Left ventricle myocardium inferior (tissue), 1 donor: Measurements from ENCODE around the gene ADGRG4. TPM values are rescaled to one million over a fixed set of nuclear protein-coding genes. Genes with fewer than 3 reads are reported as not detected.

ENCODE experiments used
- DNase-seq: peaks from one replicate; pipeline ENCODE4 v3.0.0-alpha.2; 2020
- H3K27ac ChIP-seq: fragments of 200-600 bp; replicated peaks from 2 replicates; pipeline ENCODE4 v1.8.0; 2021
- H3K27me3 ChIP-seq: fragments of 200-600 bp; 2 replicates; pipeline ENCODE4 v1.8.0; 2021; ENCODE audit warnings: low read depth
- H3K36me3 ChIP-seq: fragments of 200-600 bp; 2 replicates; pipeline ENCODE4 v1.8.0; 2021
- H3K4me1 ChIP-seq: fragments of 200-600 bp; 2 replicates; pipeline ENCODE4 v1.8.0; 2021
- H3K4me3 ChIP-seq: fragments of 200-600 bp; 2 replicates; pipeline ENCODE4 v1.8.0; 2021; ENCODE audit warnings: mild to moderate bottlenecking, moderate library complexity
- H3K9me3 ChIP-seq: fragments of 200-600 bp; replicated peaks from 2 replicates; pipeline ENCODE4 v1.8.0; 2021
- intact Hi-C: fragments of 100-400 bp; cut with micrococcal nuclease; formaldehyde crosslinking; loops from one replicate; pipeline ENCODE4 v1.11.0; 2022
- total RNA-seq: library from RNA; stranded (reverse); fragmentation: NEBNext Ultra II Directional; extraction: Animal tissue kit (Norgen Biotek cat#: 25700); gene quantifications from one replicate; pipeline ENCODE4 v1.2.1, GENCODE V29; 2021
- TF ChIP-seq, protein P1 (sequence below): fragments of 200-600 bp; IDR thresholded peaks from 2 replicates; pipeline ENCODE4 v1.8.0; 2021; ENCODE audit warnings: antibody characterized with exemption, mild to moderate bottlenecking, borderline replicate concordance
- donor health status: DM: no; HTN: yes; CAD: no; lungs with severe emphysema.

ADGRG4 gene
- total RNA-seq, 1 donor from 2014 or later: not detected

DNA sequence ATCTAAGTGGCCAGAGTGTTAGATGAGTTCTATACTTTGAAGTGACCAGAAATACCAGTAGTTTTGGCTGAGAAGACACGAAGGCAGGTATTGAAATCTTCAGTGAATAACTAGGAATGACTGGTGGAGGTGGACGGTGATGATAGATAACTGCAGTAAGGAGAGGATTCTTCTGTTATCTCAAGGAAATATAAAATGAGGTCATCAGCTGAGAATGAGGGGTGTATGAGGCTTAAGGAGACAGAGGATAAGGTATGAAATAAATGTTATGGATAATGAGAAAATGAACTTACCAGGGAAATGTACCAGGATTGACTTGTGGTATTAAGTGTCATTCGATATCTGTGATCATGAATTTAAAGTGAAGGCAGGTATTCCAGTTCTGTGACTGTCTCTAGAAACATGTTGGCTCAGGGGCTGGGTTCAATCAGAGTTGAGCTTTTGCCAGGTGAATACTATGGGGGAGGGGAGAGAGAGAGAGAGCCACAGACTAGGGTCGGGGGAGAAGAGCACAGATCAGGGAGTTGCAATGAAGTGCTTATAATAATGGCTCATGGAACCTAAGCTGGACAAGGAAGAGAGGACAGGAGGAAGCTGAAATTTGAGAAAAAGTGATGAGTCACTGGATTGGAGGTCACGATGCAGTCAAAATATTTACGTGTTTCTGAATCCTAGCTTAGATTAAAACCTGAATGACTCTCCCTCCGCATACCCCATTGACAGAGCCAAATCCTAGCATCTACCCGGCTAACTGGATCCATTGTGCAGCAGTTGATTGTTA lies 149.5 kb downstream of the ADGRG4 start:
- Histone ChIP-seq H3K4me1 (no peaks in the 10 kb centered on the region), H3K36me3 (no peaks in the 10 kb centered on the region), H3K4me3 (no peak overlapping the region), H3K27ac (no peak overlapping the region), H3K27me3 (no peaks in the 10 kb centered on the region), H3K9me3 (no peaks in the 10 kb centered on the region)
- TF ChIP-seq, protein P1, sequence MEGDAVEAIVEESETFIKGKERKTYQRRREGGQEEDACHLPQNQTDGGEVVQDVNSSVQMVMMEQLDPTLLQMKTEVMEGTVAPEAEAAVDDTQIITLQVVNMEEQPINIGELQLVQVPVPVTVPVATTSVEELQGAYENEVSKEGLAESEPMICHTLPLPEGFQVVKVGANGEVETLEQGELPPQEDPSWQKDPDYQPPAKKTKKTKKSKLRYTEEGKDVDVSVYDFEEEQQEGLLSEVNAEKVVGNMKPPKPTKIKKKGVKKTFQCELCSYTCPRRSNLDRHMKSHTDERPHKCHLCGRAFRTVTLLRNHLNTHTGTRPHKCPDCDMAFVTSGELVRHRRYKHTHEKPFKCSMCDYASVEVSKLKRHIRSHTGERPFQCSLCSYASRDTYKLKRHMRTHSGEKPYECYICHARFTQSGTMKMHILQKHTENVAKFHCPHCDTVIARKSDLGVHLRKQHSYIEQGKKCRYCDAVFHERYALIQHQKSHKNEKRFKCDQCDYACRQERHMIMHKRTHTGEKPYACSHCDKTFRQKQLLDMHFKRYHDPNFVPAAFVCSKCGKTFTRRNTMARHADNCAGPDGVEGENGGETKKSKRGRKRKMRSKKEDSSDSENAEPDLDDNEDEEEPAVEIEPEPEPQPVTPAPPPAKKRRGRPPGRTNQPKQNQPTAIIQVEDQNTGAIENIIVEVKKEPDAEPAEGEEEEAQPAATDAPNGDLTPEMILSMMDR: no peak
- no peak for DNase-seq
- intact Hi-C loops: no loop called here

DNA sequence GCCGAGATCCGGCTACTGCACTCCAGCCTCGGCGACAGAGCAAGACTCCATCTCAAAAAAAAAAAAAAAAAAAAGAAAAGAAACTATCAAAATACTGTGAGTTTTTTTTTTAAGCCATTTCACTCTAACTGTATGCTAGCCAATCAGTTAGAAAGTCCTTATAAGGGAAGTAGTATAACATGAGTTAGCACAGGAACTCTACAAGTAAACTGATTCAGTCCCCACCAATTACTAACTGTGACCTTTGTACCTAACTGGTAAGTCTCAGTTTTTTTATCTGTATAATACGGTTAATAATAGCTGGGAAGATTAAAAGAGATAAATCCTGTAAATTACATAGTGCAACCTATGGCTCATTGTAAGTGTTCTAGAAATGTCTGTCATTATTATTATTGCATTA lies 151.9 kb downstream of the ADGRG4 start:
- no peaks in the 10 kb centered on the region for H3K4me1 ChIP-seq
- intact Hi-C loops: no loop called here
- H3K9me3 ChIP-seq: no peaks in the 10 kb centered on the region
- no peak overlapping the region for H3K4me3 ChIP-seq
- no peaks in the 10 kb centered on the region for H3K27me3 ChIP-seq
- H3K36me3 ChIP-seq: no peaks in the 10 kb centered on the region
- no peak overlapping the region for H3K27ac ChIP-seq
- no peak for DNase-seq
- TF ChIP-seq, protein P1: no peak

DNA sequence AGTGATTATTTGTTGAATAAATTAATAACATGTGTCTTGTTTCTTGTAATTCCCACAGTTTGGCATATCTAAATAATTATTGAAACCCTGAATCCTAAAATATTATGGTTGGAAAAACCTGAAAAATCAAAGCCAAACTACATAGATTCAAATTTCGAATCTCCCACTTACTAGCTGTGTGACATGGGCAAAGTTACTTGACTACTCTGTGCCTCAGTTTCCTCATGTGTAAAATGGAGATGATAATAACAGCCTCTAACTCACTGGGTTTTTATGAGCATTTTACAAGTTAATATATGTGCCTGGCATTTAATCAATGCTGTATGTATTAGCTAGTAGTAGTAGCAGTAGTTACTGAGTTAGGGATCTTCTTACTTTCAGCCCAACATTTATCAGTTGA lies 152.4 kb downstream of the ADGRG4 start:
- Histone ChIP-seq H3K4me1 (no peaks in the 10 kb centered on the region), H3K36me3 (no peaks in the 10 kb centered on the region), H3K27me3 (no peaks in the 10 kb centered on the region), H3K9me3 (no peaks in the 10 kb centered on the region), H3K27ac (no peak overlapping the region), H3K4me3 (no peak overlapping the region)
- DNase-seq: no peak
- intact Hi-C loops: no loop called here
- TF ChIP-seq, protein P1: no peak

DNA sequence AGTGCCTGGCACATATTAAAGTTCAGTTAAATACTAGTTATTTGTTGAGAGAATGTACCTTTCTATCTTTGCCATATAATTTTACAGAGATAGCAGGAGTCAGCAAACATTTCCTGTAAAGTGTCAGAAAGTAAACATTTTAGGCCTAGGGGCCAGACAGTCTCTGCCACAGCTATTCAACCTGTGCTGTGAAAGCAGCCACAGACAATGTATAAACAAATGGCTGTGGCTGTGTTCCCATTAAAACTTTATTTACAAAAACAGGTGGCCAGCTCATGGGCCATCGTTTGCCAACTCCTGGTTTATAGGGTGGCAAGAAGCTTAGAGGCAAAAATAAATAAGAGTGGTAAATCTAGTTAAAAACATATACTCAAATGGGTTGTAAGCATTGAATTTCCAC lies 153.0 kb downstream of the ADGRG4 start:
- no peak overlapping the region for H3K27ac ChIP-seq
- H3K9me3 ChIP-seq: no peaks in the 10 kb centered on the region
- H3K36me3 ChIP-seq: no peaks in the 10 kb centered on the region
- DNase-seq: no peak
- H3K4me1 ChIP-seq: no peaks in the 10 kb centered on the region
- TF ChIP-seq, protein P1: no peak
- intact Hi-C loops: no loop called here
- no peaks in the 10 kb centered on the region for H3K27me3 ChIP-seq
- H3K4me3 ChIP-seq: no peak overlapping the region

DNA sequence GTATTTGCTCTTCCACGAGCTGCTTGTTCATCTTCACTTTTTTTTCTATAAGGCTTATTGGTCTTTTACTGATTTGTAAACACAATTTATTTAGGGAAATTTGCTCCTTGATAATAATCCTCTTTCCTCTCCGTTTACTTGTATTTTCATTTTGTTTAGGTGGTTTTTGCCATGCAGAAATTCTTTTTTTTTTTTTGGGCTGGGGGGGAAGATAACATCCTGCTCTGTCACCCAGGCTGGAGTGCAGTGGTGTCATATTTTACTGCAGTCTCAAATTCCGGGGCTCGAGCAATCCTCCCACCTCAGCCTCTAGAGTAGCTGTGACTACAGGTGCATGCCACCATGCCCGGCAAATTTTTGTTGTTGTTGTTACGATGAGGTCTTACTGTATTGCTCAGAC lies 155.4 kb downstream of the ADGRG4 start:
- Histone ChIP-seq H3K36me3 (no peaks in the 10 kb centered on the region), H3K27ac (no peak overlapping the region), H3K27me3 (no peaks in the 10 kb centered on the region), H3K4me3 (no peak overlapping the region), H3K9me3 (no peaks in the 10 kb centered on the region), H3K4me1 (no peaks in the 10 kb centered on the region)
- TF ChIP-seq, protein P1: no peak
- DNase-seq: no peak
- intact Hi-C loops: no loop called here
